Vagina (tissue), 2 donors: Measurements from ENCODE around the gene STPG2.

Source experiments
- CTCF ChIP-seq, 3 experiments: fragments of 450-650 bp in 2 of 3; fragments of 200-600 bp in 1 of 3; sonication (generic) in 1 of 3; IDR thresholded peaks; one replicate each; pipeline ENCODE4 v1.5.1; 2017 to 2019; ENCODE audit warnings: antibody characterized with exemption in 3 of 3, mild to moderate bottlenecking in 2 of 3, moderate library complexity in 2 of 3
- POLR2A ChIP-seq, 2 donors: fragments of 450-650 bp; IDR thresholded peaks; one replicate each; pipeline ENCODE4 v1.6.1; 2017; ENCODE audit warnings: antibody characterized with exemption in 2 of 2, mild to moderate bottlenecking in 2 of 2, moderate library complexity in 2 of 2

GRCh38 chr4:98102660-98103059, 40.6 kb downstream of the STPG2 start:
- TF ChIP-seq CTCF (IDR thresholded peaks at IDR 0.05) = no peak
- TF ChIP-seq POLR2A (IDR thresholded peaks at IDR 0.05) = no peak
